ENCODE results near the gene SPNS2. TPM values are rescaled to one million over a fixed set of nuclear protein-coding genes. Genes with fewer than 3 reads are reported as not detected.

The SPNS2 gene
- polyA plus RNA-seq, 1 of the 3 experiments (the other 2 are of a cell fraction) = 0.08 TPM

DNA sequence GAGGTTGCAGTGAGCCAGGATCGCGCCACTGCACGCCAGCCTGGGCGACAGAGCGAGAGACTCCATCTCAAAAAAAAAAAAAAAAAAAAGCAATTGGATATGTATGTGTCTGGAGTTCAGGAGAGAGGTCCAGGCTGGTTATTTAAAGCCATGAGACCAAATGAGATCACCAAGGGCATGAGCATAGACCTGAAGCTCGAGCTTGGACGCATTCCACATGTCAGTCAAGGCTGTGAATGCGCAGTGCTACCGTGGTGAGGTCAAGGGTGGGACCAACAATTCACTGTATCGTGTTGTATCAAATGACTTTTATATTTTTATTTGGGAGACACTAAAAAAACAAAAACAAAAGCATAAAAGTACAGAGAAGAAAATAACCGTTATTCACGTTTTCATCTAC is 29.1 kb upstream of the SPNS2 start:
- Histone ChIP-seq H3K27me3 (ENCODE audit: insufficient read depth) (no peaks in the 10 kb centered on the region), H3K27ac (ENCODE audit: low read depth in 2 of 2, low read length in 1 of 2) (no peak overlapping the region), H4K20me1 (ENCODE audit: insufficient read depth) (no peaks in the 10 kb centered on the region), H3K9me3 (no peaks in the 10 kb centered on the region), H3K79me2 (ENCODE audit: insufficient read depth) (no peaks in the 10 kb centered on the region), H3K4me2 (no peak overlapping the region), H3K9me2 (no peaks in the 10 kb centered on the region), H3F3A (replicated peaks; ENCODE audit: insufficient read depth) (no peaks in the 10 kb centered on the region), H3K36me3 (replicated peaks in 1 of 2; ENCODE audit: control insufficient read depth in 1 of 2, insufficient read depth in 2 of 2, low read length in 1 of 2) (no peaks in the 10 kb centered on the region), H3K9ac (no peak overlapping the region), H2AFZ (ENCODE audit: low read depth) (no peak overlapping the region), H3K4me3 (ENCODE audit: low read depth in 2 of 2, low read length in 1 of 2) (no peak overlapping the region), H3K4me1 (ENCODE audit: control insufficient read depth in 1 of 2, insufficient read depth in 2 of 2, low read depth in 1 of 2, low read length in 1 of 2) (peaks cover 0 to 6% of the 10 kb centered on the region in 2 experiments; a peak in 1 of 4 replicates)
- DNase-seq = no peak
- CTCF ChIA-PET = no interaction called here
- 77% methylated on average over 12 of the region's 12 CpGs for WGBS (ENCODE audit: low lambda C conversion rate)
- POLR2A ChIA-PET = no interaction called here
- TF ChIP-seq, protein P1, sequence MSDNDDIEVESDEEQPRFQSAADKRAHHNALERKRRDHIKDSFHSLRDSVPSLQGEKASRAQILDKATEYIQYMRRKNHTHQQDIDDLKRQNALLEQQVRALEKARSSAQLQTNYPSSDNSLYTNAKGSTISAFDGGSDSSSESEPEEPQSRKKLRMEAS (IDR thresholded peaks at IDR 0.05; ENCODE audit: low read depth) = no peak
- TF ChIP-seq, protein P2, sequence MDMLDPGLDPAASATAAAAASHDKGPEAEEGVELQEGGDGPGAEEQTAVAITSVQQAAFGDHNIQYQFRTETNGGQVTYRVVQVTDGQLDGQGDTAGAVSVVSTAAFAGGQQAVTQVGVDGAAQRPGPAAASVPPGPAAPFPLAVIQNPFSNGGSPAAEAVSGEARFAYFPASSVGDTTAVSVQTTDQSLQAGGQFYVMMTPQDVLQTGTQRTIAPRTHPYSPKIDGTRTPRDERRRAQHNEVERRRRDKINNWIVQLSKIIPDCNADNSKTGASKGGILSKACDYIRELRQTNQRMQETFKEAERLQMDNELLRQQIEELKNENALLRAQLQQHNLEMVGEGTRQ (IDR thresholded peaks at IDR 0.05; ENCODE audit: borderline replicate concordance, low read depth, low read length) = no peak
- TF ChIP-seq RAD21 (IDR thresholded peaks at IDR 0.05; ENCODE audit: low read length) (no peak), NRF1 (IDR thresholded peaks at IDR 0.05; ENCODE audit: low read depth, low read length) (no peak), TCF12 (IDR thresholded peaks at IDR 0.05) (no peak), ELF1 (IDR thresholded peaks at IDR 0.05) (no peak), RXRA (IDR thresholded peaks at IDR 0.05; ENCODE audit: borderline replicate concordance, low read depth) (no peak)
- TF ChIP-seq, protein P3, sequence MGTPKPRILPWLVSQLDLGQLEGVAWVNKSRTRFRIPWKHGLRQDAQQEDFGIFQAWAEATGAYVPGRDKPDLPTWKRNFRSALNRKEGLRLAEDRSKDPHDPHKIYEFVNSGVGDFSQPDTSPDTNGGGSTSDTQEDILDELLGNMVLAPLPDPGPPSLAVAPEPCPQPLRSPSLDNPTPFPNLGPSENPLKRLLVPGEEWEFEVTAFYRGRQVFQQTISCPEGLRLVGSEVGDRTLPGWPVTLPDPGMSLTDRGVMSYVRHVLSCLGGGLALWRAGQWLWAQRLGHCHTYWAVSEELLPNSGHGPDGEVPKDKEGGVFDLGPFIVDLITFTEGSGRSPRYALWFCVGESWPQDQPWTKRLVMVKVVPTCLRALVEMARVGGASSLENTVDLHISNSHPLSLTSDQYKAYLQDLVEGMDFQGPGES (IDR thresholded peaks at IDR 0.05; ENCODE audit: low read depth, low read length) = no peak

DNA sequence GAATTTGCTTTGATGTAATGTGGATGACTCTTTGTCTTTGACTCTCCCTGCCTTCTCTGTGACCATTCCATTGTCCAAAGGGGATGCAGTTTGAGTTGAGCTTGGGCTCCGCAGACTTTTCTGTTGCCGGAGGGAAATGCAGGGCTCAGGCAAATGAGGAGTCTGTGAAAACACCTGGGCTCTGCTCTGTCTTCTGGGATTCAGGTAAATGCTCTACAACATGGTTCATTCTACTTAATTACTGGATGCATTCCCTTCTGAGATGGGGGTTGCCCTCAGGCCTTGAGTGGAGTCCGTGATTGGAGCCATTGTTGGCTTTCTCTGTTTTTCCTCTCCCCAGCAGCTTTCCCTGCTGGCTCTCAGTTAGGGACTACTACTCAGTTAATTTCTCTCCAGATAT is 26.4 kb upstream of the SPNS2 start:
- POLR2A ChIA-PET = no interaction called here
- DNase-seq = no peak
- Histone ChIP-seq H3K4me1 (ENCODE audit: control insufficient read depth in 1 of 2, insufficient read depth in 2 of 2, low read depth in 1 of 2, low read length in 1 of 2) (peaks cover 0 to 21% of the 10 kb centered on the region in 2 experiments; a peak in 1 of 4 replicates), H3K36me3 (replicated peaks in 1 of 2; ENCODE audit: control insufficient read depth in 1 of 2, insufficient read depth in 2 of 2, low read length in 1 of 2) (no peaks in the 10 kb centered on the region), H3F3A (replicated peaks; ENCODE audit: insufficient read depth) (no peaks in the 10 kb centered on the region), H2AFZ (ENCODE audit: low read depth) (no peak overlapping the region), H3K4me2 (no peak overlapping the region), H3K9me2 (no peaks in the 10 kb centered on the region), H3K27me3 (ENCODE audit: insufficient read depth) (no peaks in the 10 kb centered on the region), H4K20me1 (ENCODE audit: insufficient read depth) (no peaks in the 10 kb centered on the region), H3K79me2 (ENCODE audit: insufficient read depth) (no peaks in the 10 kb centered on the region), H3K27ac (ENCODE audit: low read depth in 2 of 2, low read length in 1 of 2) (no peak overlapping the region), H3K4me3 (ENCODE audit: low read depth in 2 of 2, low read length in 1 of 2) (no peak overlapping the region), H3K9me3 (no peaks in the 10 kb centered on the region), H3K9ac (no peak overlapping the region)
- CTCF ChIA-PET = interaction anchor here (1.0 kb wide), 1 partner anchor 29 kb away, joined by 3 read pairs; no protein-coding TSS in a partner anchor
- 88% methylated on average over 3 of the region's 3 CpGs for WGBS (ENCODE audit: low lambda C conversion rate)
- TF ChIP-seq NRF1 (IDR thresholded peaks at IDR 0.05; ENCODE audit: low read depth, low read length) = no peak

DNA sequence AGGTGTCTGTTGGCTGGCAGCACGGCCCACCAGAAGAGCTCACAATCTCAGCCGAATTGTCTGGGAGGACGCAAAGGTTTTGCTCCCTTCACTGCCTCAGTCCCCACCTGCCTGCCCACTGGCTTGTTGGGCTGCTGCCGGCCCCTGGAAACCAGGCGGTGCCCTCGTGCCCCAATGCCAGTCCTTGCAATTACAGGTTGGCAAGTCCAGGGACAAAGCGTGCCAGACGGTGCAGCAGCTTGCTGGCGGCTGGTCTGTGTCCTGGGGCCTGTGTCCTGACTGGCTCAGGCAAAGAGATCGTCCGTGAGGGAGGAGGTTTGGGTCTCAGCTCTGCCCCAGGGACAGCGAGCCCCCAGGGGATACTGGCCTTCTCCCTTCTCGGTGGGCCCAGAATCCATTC is 24.6 kb upstream of the SPNS2 start:
- Histone ChIP-seq H3K27ac (ENCODE audit: low read depth in 2 of 2, low read length in 1 of 2) (no peak overlapping the region), H3F3A (replicated peaks; ENCODE audit: insufficient read depth) (no peaks in the 10 kb centered on the region), H3K9me2 (no peaks in the 10 kb centered on the region), H4K20me1 (ENCODE audit: insufficient read depth) (no peaks in the 10 kb centered on the region), H3K36me3 (replicated peaks in 1 of 2; ENCODE audit: control insufficient read depth in 1 of 2, insufficient read depth in 2 of 2, low read length in 1 of 2) (no peaks in the 10 kb centered on the region), H3K4me2 (no peak overlapping the region), H3K9ac (no peak overlapping the region), H3K27me3 (ENCODE audit: insufficient read depth) (no peaks in the 10 kb centered on the region), H3K4me3 (ENCODE audit: low read depth in 2 of 2, low read length in 1 of 2) (no peak overlapping the region), H3K79me2 (ENCODE audit: insufficient read depth) (no peaks in the 10 kb centered on the region), H3K9me3 (no peaks in the 10 kb centered on the region), H2AFZ (ENCODE audit: low read depth) (no peak overlapping the region), H3K4me1 (ENCODE audit: control insufficient read depth in 1 of 2, insufficient read depth in 2 of 2, low read depth in 1 of 2, low read length in 1 of 2) (peaks cover 0 to 21% of the 10 kb centered on the region in 2 experiments; a peak in 1 of 4 replicates)
- POLR2A ChIA-PET = no interaction called here
- no peak for DNase-seq
- TF ChIP-seq TAF1 (IDR thresholded peaks at IDR 0.05; ENCODE audit: borderline replicate concordance, low read depth, low read length) (no peak), CHD2 (IDR thresholded peaks at IDR 0.05; ENCODE audit: low read length, partially characterized antibody) (no peak), EP300 (IDR thresholded peaks at IDR 0.05; ENCODE audit: borderline replicate concordance in 1 of 2, low read depth in 1 of 2, low read length in 1 of 2) (no peak), JUND (IDR thresholded peaks at IDR 0.05) (no peak), MEF2A (IDR thresholded peaks at IDR 0.05; ENCODE audit: borderline replicate concordance, low read depth) (no peak), RCOR1 (IDR thresholded peaks at IDR 0.05; ENCODE audit: low read length) (no peak), GATA2 (CRISPR knock-in tag; IDR thresholded peaks at IDR 0.05) (no peak)
- TF ChIP-seq, protein P4, sequence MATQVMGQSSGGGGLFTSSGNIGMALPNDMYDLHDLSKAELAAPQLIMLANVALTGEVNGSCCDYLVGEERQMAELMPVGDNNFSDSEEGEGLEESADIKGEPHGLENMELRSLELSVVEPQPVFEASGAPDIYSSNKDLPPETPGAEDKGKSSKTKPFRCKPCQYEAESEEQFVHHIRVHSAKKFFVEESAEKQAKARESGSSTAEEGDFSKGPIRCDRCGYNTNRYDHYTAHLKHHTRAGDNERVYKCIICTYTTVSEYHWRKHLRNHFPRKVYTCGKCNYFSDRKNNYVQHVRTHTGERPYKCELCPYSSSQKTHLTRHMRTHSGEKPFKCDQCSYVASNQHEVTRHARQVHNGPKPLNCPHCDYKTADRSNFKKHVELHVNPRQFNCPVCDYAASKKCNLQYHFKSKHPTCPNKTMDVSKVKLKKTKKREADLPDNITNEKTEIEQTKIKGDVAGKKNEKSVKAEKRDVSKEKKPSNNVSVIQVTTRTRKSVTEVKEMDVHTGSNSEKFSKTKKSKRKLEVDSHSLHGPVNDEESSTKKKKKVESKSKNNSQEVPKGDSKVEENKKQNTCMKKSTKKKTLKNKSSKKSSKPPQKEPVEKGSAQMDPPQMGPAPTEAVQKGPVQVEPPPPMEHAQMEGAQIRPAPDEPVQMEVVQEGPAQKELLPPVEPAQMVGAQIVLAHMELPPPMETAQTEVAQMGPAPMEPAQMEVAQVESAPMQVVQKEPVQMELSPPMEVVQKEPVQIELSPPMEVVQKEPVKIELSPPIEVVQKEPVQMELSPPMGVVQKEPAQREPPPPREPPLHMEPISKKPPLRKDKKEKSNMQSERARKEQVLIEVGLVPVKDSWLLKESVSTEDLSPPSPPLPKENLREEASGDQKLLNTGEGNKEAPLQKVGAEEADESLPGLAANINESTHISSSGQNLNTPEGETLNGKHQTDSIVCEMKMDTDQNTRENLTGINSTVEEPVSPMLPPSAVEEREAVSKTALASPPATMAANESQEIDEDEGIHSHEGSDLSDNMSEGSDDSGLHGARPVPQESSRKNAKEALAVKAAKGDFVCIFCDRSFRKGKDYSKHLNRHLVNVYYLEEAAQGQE (IDR thresholded peaks at IDR 0.05; ENCODE audit: low read depth, low read length) = no peak
- 75% methylated on average over 4 of the region's 13 CpGs for WGBS (ENCODE audit: low lambda C conversion rate)
- CTCF ChIA-PET = no interaction called here

All from SK-N-SH (cell line).